Stomach (tissue), 9 donors: Measurements from ENCODE around the gene RNF44. TPM values are rescaled to one million over a fixed set of nuclear protein-coding genes. Genes with fewer than 3 reads are reported as not detected.

ENCODE experiments used
- DNase-seq, 2 donors: peaks; one replicate each; pipeline versions ENCODE4 v3.0.0 to v3.0.0-alpha.2; 2013 to 2019
- H3K27ac ChIP-seq, 5 donors: fragments of 200-600 bp in 4 of 5; sonication (generic) in 4 of 5; one replicate each; pipeline ENCODE4 v1.5.1; 2013 to 2019; ENCODE audit warnings: mild to moderate bottlenecking in 1 of 5, moderate library complexity in 1 of 5
- H3K27me3 ChIP-seq, 3 donors: fragments of 200-600 bp; sonication (generic); one replicate each; pipeline ENCODE4 v1.5.1; 2017 to 2019; ENCODE audit warnings: mixed run types in 1 of 3
- H3K36me3 ChIP-seq, 4 donors: fragments of 200-600 bp; sonication (generic); 1 replicate in 3 of 4; 2 replicates in 1 of 4; pipeline ENCODE4 v1.5.1; 2016 to 2019
- H3K4me1 ChIP-seq, 4 donors: fragments of 200-600 bp; sonication (generic); one replicate each; pipeline ENCODE4 v1.5.1; 2016 to 2019
- H3K4me3 ChIP-seq, 4 donors: fragments of 200-600 bp; sonication (generic) in 3 of 4; one replicate each; pipeline ENCODE4 v1.5.1; 2016 to 2019; ENCODE audit warnings: mild to moderate bottlenecking in 1 of 4
- H3K9me3 ChIP-seq, 4 donors: fragments of 200-600 bp; sonication (generic); one replicate each; pipeline ENCODE4 v1.5.1; 2016 to 2019
- CTCF ChIP-seq, 7 experiments: fragments of 450-650 bp in 4 of 7; fragments of 200-600 bp in 3 of 7; sonication (generic) in 3 of 7; IDR thresholded peaks; one replicate each; pipeline ENCODE4 v1.5.1; 2016 to 2019; ENCODE audit warnings: antibody characterized with exemption in 7 of 7, control low read depth in 2 of 7, mild to moderate bottlenecking in 1 of 7
- EP300 ChIP-seq: sonication (generic); formaldehyde crosslinking; IDR thresholded peaks from one replicate; pipeline ENCODE4 v1.6.1; 2017; ENCODE audit warnings: antibody characterized with exemption
- POLR2A ChIP-seq, 4 donors: fragments of 450-650 bp; IDR thresholded peaks; one replicate each; pipeline ENCODE4 v1.6.1; 2016; ENCODE audit warnings: antibody characterized with exemption in 4 of 4, control low read depth in 2 of 4, mild to moderate bottlenecking in 1 of 4, moderate library complexity in 1 of 4
- POLR2AphosphoS5 ChIP-seq, 3 donors: sonication (generic); formaldehyde crosslinking; IDR thresholded peaks; one replicate each; pipeline ENCODE4 v1.6.1; 2016; ENCODE audit warnings: antibody characterized with exemption in 3 of 3
- WGBS, 5 donors: extraction: QIAGEN DNeasy Blood & Tissue Kit in 3 of 5; methylation state at CpG; one replicate each; pipeline versions ENCODE4 v1.1.5 to v1.1.7; 2013 to 2018; 5-methylcytosine and 5-hydroxymethylcytosine counted together
- intact Hi-C: fragments of 100-400 bp; cut with DNase I; formaldehyde crosslinking; loops from one replicate; pipeline ENCODE4 v1.15.1; 2023; ENCODE audit warnings: low total_unique reads
- polyA plus RNA-seq, 3 donors: library from polyadenylated mRNA; stranded (reverse); fragments of 200-250 nt; gene quantifications; one replicate each; pipeline ENCODE4 v1.2.3, GENCODE V29; 2013
- total RNA-seq, 5 donors: library from RNA; depleted of rRNA; stranded (reverse); fragments of >200 nt; gene quantifications; one replicate each; pipeline versions ENCODE4 v1.1.0 to v1.2.3, GENCODE V29; 2014 to 2016
- donor health status: healthy with polysubstance abuse.
- donor health status: Bipolar disorder and iron deficiency.
- donor health status: healthy.

The RNF44 gene
- total and polyA plus RNA-seq, 8 donors, result 6.6 to 176 (median 18.9) TPM

- Histone ChIP-seq H3K4me3 (no peak overlapping the region), H3K4me1 (peaks cover 51 to 75% (median 61%) of the 10 kb centered on the region in 4 donors), H3K9me3 (no peaks in the 10 kb centered on the region), H3K36me3 (peaks cover 40 to 59% (median 56%) of the 10 kb centered on the region in 4 donors), H3K27me3 (no peaks in the 10 kb centered on the region), H3K27ac (peak overlapping the region in 3 of 5 donors; percentile 10 to 50 (median 45))
- peak in 1 of 2 donors; percentile 77 for DNase-seq
- intact Hi-C loops, result no loop called here
- WGBS, 5 donors, result 61 to 74% (median 71%) methylated on average over 10 to 24 of the region's 24 CpGs
- no peak for TF ChIP-seq POLR2A (IDR thresholded peaks at IDR 0.05)
- no peak for TF ChIP-seq CTCF (IDR thresholded peaks at IDR 0.05)
- no peak for TF ChIP-seq EP300
- TF ChIP-seq POLR2AphosphoS5 (IDR thresholded peaks at IDR 0.05), result no peak
These were observed 6.0 kb downstream of the RNF44 start for GRCh38 chr5:176530983-176531901.

- no peaks in the 10 kb centered on the region for H3K27me3 ChIP-seq
- peak overlapping the region in 3 of 5 donors; percentile 43 to 50 (median 45) for H3K27ac ChIP-seq
- H3K4me1 ChIP-seq, result peaks cover 45 to 68% (median 53%) of the 10 kb centered on the region in 4 donors
- 53 to 92% (median 77%) methylated on average over 6 to 28 of the region's 28 CpGs for WGBS, 5 donors
- DNase-seq, result no peak
- H3K36me3 ChIP-seq, result peaks cover 40 to 64% (median 57%) of the 10 kb centered on the region in 4 donors
- intact Hi-C loops, result no loop called here
- no peak for TF ChIP-seq EP300
- H3K4me3 ChIP-seq, result peak overlapping the region in 1 of 4 donors; percentile 14
- no peaks in the 10 kb centered on the region for H3K9me3 ChIP-seq
These were observed 6.7 kb downstream of the RNF44 start for GRCh38 chr5:176530393-176530982.

- H3K36me3 ChIP-seq, result peaks cover 40 to 66% (median 57%) of the 10 kb centered on the region in 4 donors
- H3K9me3 ChIP-seq, result no peaks in the 10 kb centered on the region
- H3K4me1 ChIP-seq, result peaks cover 38 to 60% (median 46%) of the 10 kb centered on the region in 4 donors
- no peak for DNase-seq
- intact Hi-C loops, result no loop called here
- H3K27me3 ChIP-seq, result no peaks in the 10 kb centered on the region
- TF ChIP-seq CTCF (IDR thresholded peaks at IDR 0.05), result no peak
- TF ChIP-seq EP300, result no peak
- TF ChIP-seq POLR2AphosphoS5 (IDR thresholded peaks at IDR 0.05), result no peak
- no peak for TF ChIP-seq POLR2A (IDR thresholded peaks at IDR 0.05)
- no peak overlapping the region for H3K27ac ChIP-seq
- no peak overlapping the region for H3K4me3 ChIP-seq
- 64 to 80% (median 73%) methylated on average over 6 to 11 of the region's 11 CpGs for WGBS, 5 donors
These were observed 7.5 kb downstream of the RNF44 start for GRCh38 chr5:176529741-176530141.

- Histone ChIP-seq H3K4me3 (no peak overlapping the region), H3K36me3 (peaks cover 40 to 66% (median 57%) of the 10 kb centered on the region in 4 donors), H3K9me3 (no peaks in the 10 kb centered on the region), H3K27me3 (no peaks in the 10 kb centered on the region), H3K4me1 (peaks cover 33 to 55% (median 41%) of the 10 kb centered on the region in 4 donors), H3K27ac (no peak overlapping the region)
- TF ChIP-seq POLR2AphosphoS5 (IDR thresholded peaks at IDR 0.05) (no peak), CTCF (IDR thresholded peaks at IDR 0.05) (no peak), POLR2A (IDR thresholded peaks at IDR 0.05) (no peak), EP300 (no peak)
- WGBS, 5 donors, result 88 to 95% (median 95%) methylated on average over 24 to 26 of the region's 26 CpGs
- no peak for DNase-seq
- intact Hi-C loops, result no loop called here
These were observed 8.0 kb downstream of the RNF44 start for GRCh38 chr5:176529116-176529740.
